GM18861 (cell line): ENCODE measurements around the gene HMMR.
A peak's percentile ranks its signal among the peaks of the same experiment; 100 is the strongest.
"Not testable (repeated sequence)": the region's sequence is repeated elsewhere in the genome, so short reads cannot be mapped to it uniquely, and the experiment has no call there.

ENCODE experiments used
- ATAC-seq: cut with Tn5 transposase; IDR thresholded peaks from one replicate; pipeline ENCODE4 v1.9.1; 2021; ENCODE audit not compliant: unreplicated experiment

HMMR gene

DNA sequence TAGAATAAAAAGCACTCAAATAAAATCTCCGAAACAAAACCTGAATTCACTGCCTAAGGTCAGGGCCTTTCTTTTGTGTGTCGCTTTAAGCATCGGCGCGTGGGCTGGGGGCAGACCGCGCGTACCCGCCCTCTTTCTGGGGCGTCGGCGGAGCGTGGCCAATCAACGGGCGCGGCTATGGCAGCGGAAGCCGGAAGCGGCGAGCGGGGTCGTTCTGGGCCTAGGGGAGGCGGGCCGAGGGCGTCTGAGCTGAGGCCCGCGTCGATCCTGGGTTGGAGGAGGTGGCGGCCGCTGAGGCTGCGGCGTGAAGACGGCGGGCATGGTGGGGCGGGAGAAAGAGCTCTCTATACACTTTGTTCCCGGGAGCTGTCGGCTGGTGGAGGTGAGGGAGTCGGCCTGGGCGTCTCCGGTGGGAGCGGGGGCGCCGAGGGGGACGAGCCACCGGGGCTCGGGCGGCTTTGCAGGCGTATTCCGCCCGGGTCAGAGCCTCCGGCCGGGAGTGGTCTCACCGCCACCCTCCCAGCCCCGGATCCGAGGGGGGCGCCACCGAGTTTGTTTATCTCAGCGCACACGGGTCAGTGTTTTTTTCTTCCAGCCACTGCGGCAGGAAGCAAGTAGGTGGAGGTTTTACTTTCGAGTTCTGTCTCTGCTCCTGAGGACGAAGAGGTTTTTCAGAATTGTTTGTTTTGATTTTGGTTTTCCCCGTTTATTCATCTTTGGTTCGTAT is 45.1 kb downstream of the HMMR start, which contains the start of gene MAT2B:
Gene MAT2B (plus strand): TSS at position 252 of the 727 bp plus-strand sequence. CDS start 68 bp downstream, at position 320.
- ATAC-seq, result peak; percentile 80

DNA sequence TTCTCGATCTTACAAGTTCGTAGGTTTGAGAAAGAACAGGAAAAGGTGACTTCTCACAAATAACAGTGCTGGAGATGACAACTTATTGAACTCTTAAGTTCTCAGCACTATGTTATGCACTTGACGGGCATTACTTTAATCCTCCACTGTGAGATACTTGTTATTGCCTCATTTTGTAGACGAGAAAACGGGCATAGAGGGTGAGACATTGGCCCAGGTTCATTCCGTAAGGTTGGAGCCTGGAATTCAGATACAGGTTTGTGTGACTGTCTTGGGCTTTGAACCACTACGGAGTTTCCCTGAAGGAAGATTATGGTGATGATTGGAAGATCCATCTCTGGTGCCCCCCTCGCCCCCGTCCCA is 45.6 kb downstream of the HMMR start:
- ATAC-seq, result peak; percentile 13

DNA sequence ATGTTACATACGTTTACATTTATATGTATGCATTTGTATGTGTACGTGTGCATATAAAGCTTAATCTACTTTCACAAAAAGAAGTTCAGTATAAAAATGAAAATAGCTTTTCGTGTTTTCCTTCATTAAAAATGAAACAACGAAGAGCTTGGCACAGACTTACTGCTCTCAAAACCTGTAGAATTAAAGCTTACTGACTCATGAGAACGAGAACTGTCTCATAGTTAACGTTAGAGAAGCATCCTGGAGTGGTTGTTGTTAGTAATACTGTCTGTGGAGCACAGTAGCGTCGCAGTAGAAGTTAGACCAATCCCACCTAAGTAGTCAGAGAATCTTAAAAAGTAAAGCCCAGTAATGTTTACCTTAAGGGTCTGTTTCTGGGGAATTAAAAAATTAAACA is 46.3 kb downstream of the HMMR start:
- no peak for ATAC-seq

DNA sequence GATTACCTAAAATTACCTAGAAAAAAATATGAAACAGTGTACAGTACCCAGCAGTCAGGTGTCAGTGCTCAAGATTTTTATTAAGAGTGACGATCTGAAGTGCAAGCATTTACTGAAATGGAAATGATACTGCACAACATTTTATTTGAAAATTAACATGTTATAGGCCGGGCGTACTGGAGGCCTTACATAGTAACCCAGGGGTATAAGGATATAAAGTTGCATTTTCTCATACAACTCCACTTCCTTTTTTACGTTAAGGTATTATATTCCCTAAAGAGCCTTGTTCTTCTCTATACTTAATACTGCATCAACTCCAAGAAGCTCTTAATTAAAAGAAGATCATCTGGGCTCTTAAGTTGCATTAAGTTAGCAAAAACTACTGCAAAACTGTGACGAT is 48.3 kb downstream of the HMMR start:
- no peak for ATAC-seq

DNA sequence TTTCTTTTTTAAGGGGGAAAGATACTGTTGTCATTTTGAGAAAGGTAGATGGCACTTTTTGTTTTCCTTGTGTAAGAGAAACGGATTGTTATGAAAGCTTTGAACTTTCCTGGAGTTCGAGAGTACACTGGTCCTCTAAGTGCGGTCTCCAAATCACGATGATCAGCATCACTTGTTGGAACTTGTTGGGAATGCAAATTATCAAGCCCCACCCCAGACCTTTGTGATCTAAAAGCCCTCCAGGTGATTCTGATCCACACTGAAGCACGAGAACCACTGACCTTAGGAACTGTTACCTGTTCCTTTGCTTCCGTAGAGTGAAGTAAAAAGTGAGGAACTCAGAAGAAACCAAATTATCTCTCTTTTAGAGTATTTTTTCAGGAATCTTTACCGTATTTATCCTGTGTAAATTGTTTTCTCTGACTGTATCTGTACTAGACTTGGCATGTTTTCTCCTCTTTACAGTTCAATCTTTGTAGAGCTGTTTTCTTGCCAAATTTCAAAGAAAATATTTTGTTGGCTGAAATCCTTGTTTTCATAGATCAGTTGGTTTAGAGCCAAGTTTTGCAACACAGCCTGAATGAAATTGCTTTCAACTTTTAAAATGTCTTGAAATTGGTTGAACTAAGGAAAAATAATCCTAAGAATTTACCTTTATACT is 49.0 kb downstream of the HMMR start:
- ATAC-seq, result no peak

DNA sequence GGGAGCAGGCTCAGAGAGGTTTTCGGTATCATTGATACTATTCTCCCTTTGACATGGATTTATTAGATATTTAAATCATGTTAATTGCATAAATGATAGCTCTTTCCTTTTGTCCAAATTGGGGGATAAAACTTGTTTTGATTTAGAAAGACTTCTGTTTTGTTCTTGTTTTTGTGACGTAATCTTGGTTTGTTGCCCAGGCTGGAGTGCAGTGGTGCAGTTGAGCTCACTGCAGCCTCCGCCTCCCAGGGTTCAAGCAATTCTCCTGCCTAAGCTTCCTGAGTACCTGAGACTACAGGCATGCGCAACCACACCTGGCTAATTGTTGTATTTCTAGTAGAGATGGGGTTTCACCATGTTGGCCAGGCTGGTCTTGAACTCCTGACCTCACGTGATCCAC is 52.1 kb downstream of the HMMR start:
- ATAC-seq, result no peak

DNA sequence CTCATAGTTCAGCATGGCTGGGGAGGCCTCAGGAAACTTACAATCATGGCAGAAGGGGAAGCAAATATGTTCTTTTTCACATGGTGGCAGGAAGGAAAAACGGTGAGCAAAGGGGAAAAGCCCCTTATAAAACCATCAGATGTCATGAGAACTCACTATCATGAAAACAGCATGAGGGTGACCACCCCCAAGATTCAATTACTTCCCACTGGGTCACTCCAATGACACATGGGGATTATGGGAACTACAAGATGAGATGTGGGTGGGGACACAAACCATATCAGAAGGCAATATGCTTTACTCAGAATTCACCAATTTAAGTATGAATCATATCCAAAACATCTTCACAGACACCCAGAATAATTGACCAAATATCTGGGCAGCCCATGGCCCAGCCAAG is 64.7 kb downstream of the HMMR start:
- no peak for ATAC-seq

DNA sequence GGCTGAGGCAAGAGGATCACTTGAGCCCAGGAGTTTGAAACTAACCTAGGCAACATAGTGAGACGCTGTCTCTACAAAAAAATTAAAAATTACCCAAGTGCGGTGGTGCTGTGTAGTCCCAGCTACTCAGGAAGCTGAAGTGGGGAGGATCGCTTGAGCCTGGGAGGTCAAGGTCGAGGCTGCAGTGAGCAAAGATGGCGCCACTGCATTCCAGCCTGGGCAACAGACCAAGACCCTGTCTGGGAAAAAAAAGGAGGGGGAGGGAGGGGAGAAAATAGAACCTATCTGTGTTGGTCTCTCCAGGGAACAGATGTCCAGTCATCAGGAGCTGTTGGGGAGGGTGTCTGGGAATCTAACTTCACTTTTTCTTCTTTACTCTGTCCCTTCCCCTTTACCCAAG is 69.3 kb downstream of the HMMR start:
- ATAC-seq, result no peak

DNA sequence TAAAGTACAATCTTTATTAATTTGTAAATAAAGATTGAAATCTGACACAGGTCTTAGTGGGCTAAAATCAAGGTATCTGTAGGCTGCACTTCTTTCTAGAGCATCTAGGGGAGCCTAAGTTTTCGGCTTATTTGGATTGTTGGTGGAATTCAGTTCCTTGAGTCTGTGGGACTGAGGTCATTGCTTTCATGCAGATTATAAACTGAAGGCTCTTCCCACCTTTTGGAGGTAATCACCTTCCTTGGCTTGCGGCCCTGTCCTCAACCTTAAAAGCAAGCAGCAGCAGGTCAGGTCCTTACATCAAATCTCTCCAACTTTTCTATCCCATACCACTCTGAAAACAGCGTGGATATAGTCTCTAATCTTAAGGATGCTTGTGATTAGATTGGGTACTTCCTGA is 70.8 kb downstream of the HMMR start:
- no peak for ATAC-seq

DNA sequence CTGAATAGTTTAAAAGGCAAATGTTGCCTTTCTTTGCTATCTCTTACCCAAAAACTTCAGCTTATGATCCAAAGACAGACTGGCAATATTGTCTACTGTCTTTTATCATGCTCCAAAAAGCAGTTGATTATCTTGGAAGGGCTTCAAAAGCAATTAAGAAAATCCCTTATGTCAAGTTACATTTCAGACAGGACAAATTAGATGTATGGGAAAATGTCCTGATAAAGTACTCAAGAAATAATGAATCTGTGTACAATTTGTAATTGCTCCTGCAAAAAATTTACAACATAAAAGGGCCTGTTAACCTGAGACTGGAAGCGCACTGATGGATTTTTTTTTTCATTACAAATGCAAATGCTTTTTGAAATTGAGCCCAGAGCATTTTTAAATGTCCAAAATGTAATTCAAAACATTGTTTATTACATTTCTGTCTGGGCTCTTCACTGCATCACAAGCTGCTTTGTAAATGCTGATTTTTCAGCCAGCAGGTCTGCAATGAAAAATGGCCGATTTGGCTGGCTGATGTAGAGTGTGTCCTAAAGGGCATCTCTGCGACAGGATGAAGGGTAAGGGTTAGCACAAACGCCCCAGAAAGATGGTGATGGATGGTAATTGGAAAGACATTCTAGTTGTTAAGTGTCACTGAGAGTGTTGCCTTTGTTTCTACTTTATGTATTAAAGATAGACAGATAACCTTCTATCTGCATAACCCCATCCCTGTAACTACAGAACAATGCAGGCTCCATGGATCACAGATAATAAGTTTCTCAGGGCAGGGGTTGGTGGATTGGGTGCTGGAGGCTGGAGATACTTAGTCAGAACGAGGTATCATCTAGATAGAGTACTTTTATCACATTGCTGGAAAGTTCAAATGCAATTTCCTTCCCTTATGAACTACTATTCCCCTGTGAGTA is 72.0 kb downstream of the HMMR start:
- ATAC-seq, result no peak

DNA sequence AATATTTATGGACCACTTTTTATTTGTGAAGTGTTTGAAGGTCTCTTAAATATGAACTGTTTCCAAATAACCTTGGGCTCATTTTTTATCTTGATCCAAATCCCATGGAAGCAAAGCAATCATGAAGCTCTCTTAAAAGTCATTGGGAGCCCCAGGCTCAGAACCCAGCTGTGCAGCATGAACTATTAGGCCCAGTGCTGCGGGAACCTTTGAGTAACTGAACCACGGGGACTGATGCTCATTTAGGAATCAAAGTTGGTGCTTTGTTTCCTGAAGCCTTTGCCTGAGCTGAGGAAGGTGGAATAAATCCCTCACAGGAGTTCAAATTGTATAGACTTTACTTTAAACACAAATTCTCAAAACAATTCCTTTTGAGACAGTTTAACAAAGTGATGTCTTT is 72.8 kb downstream of the HMMR start:
- ATAC-seq, result no peak

DNA sequence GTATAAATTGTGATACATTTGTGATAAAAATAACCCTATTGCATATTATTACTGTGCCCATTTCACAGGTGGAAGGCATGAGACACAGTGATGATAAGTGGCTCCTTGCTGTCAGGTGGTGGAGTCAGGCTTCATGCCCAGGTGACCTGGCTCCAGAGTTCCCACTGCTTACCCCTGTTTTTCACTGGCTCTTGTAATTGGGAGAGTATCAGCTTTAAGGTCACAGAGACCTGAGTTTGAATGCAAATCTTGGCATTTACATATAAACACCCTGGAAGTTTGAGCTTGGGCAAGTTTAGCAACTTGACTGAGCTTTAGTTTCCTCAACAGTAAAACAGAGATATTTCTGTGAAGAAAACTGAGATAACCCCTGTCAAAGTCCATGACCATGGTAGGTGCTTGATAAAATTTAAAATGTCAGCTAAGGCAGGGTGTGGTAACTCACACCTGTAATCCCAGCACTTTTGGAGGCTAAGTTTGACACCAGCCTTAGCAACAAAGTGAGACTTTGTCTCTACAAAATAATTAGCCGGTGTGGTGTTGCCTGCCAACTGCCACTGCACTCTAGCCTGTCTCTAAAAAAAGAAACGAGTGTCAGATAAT is 74.2 kb downstream of the HMMR start:
- ATAC-seq, result no peak

DNA sequence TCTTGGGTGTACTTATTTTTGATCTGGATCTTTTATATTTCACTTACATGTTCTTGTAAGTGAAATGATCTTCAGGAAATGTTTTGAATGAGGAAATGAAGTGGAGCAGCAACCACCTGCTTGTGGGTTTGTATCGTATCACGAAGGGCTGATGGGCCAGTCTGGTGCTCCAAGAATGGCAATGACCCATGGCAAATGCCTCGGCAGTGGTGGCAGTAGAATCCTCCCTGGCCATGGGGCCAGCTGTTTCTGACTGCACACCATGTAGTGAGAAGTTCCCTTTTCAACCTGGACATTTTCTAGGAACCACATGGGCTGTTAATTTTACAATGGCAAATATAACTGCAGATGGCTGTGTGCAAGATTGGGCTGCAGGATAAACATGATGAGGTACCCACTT is 74.9 kb downstream of the HMMR start:
- ATAC-seq, result no peak

DNA sequence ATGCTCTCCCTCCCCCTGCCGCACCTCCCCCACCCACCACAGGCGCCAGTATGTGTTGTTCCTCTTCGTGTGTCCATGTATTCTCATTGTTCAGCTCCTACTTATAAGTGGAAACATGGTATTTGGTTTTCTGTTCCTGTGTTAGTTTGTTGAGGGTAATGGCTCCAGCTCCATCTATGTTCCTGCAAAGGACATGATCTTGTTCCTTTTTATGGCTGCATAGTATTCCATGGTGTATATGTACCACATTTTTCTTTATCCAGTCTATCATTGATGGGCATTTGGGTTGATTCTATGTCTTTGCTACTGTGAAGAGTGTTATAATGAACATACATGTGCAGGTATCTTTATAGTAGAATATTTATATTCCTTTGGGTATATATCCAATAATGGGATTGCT is 76.0 kb downstream of the HMMR start:
- ATAC-seq, result not testable (repeated sequence)

DNA sequence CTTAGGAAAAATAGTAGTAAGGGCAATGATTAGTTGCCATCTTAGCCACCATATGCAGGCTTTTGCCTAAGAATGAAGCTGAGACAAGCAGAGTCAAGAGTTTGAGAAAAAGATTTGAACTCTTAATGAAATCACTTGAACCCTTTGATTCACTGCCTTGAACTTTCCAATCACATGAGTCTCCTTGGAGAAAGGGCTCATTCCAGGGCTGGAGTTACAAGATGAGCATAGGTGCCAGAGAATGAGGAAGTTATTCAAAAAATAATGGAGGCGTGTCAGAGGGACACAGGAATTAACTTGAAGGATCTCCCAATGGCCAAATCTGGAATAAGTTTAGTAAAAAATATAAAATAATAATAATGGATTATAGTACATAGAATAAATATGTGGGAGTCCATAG is 80.3 kb downstream of the HMMR start:
- ATAC-seq, result no peak
